ENCODE data around the gene ZNF79. TPM values are rescaled to one million over a fixed set of nuclear protein-coding genes. Genes with fewer than 3 reads are reported as not detected.

ZNF79 gene
- total RNA-seq, 2 experiments from 2014 or later, result 14.2 to 18.9 TPM

DNA sequence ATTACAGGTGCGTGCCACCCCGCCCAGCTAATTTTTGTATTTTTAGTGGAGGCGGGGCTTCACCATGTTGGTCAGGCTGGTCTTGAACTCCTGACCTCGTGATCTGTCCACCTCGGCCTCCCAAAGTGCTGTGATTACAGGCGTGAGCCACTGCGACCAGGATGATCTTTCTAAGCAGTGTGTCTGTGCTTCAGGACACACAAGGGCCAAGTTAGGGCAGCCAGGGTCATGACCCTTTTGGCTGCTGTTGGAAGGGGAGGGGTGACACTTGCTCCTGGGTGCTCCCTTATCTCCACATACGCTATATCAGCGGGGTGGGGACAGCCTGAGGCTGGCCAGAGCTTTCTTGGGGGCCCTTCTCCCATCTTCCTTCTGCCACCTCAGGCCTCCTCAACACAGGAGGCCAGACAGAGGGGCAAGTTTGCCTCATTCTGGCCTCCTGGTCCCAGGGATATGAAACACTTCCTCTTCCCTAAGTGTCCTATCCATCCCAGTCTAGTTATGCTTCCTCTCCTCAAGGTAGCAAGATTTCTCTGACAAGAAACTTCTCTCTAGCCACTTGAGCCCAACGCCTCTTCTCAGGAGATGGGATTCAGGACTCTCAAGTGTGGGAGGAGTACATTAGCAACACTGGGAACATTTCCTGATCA lies 1.9 kb upstream of the ZNF79 start:
- CTCF ChIA-PET, result interaction anchor here (1.5 to 2.2 kb wide), 2 partner anchors 25 to 30 kb away, joined by 4 to 13 read pairs; partner anchors contain the start of gene SLC2A8
- Mint-ChIP-seq H3K4me3 (peak overlapping the region; percentile 97), H3K27ac (no peak overlapping the region), H3K4me1 (peaks cover 33% of the 10 kb centered on the region), H3K27me3 (no peaks in the 10 kb centered on the region), H3K36me3 (peaks cover 6% of the 10 kb centered on the region), H3K9me3 (ENCODE audit: low read depth) (no peaks in the 10 kb centered on the region)
- DNase-seq (no peak), ATAC-seq (no peak)

DNA sequence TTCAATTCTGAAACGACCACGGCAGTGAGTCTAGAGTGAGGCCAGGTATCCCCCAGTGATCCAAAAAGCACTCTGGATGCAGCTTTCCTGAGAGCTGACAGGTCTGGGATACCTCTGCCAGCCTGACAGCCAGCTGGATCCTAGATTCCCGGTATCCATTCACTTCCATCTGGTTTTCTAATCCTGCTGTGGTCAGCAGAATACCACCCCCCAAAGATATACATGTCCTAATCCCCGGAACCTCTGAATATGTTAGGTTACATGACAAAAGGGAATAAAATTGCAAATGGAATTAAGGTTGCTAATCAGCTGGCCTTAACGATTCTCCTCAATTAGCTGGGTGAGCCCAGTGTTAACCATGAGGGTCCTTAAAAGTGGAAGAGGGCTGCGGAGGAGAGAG lies 1.4 kb upstream of the ZNF79 start:
- peaks cover 7% of the 10 kb centered on the region for H3K36me3 Mint-ChIP-seq
- H3K9me3 Mint-ChIP-seq (ENCODE audit: low read depth), result no peaks in the 10 kb centered on the region
- H3K4me1 Mint-ChIP-seq, result peaks cover 33% of the 10 kb centered on the region
- ATAC-seq, result no peak
- peak overlapping the region; percentile 97 for H3K4me3 Mint-ChIP-seq
- DNase-seq, result no peak
- H3K27ac Mint-ChIP-seq, result peak overlapping the region; percentile 85
- H3K27me3 Mint-ChIP-seq, result no peaks in the 10 kb centered on the region
- CTCF ChIA-PET, result interaction anchor here (0.7 to 2.5 kb wide), 4 partner anchors 26 to 312 kb away, joined by 3 to 13 read pairs (median 4); partner anchors contain the start of genes LRSAM1, RPL12, SLC2A8 and TOR2A

DNA sequence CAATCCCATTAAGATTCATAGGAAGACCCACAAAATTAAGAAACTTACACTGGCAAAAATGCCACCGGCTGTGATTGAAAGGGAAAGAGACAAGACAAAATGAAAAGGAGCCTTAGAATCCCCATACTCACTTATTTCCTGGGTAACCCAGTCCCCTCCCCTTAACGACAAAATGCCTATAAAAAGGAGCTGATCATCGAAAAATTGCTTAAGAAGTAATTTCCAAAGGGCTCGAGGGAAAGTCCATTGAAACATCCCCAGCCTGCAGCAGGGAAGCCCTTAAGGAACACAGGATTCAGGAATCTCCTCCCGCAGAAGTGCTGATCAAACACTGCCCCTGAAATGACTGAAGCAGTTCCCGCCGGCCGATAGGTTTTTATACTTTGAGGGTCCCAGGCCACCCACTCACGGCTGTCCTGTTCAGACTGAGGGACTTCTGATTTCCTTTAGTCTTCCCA lies 677 bp upstream of the ZNF79 start:
- H3K36me3 Mint-ChIP-seq, result peaks cover 14% of the 10 kb centered on the region
- CTCF ChIA-PET, result interaction anchor here (0.7 to 2.5 kb wide), 7 partner anchors 26 to 483 kb away, joined by 3 to 13 read pairs (median 3); partner anchors contain the start of genes LRSAM1, RPL12, SLC2A8 and TOR2A
- ATAC-seq, result no peak
- peak overlapping the region; percentile 85 for H3K27ac Mint-ChIP-seq
- no peaks in the 10 kb centered on the region for H3K9me3 Mint-ChIP-seq (ENCODE audit: low read depth)
- no peaks in the 10 kb centered on the region for H3K27me3 Mint-ChIP-seq
- H3K4me3 Mint-ChIP-seq, result peak overlapping the region; percentile 97
- no peak for DNase-seq
- H3K4me1 Mint-ChIP-seq, result peaks cover 39% of the 10 kb centered on the region

DNA sequence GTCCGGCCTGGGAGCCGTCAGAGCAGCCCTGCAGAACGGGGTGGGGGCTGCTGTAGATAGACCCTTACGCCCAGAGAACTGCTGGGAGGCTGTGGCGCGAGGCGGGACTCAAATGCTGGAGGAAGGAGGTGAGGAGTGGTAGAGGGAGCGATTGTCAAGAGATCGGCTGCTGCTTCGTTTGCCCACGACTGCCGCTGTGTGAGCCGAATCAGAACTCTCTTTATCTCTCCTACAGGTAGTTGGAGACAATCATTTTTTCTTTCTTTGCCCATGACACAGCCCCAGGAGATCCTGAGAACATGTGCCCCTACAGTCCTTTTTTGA lies 456 bp downstream of the ZNF79 start:
- ATAC-seq, result peak; percentile 28
- H3K36me3 Mint-ChIP-seq, result peaks cover 22% of the 10 kb centered on the region
- H3K4me1 Mint-ChIP-seq, result peaks cover 43% of the 10 kb centered on the region

DNA sequence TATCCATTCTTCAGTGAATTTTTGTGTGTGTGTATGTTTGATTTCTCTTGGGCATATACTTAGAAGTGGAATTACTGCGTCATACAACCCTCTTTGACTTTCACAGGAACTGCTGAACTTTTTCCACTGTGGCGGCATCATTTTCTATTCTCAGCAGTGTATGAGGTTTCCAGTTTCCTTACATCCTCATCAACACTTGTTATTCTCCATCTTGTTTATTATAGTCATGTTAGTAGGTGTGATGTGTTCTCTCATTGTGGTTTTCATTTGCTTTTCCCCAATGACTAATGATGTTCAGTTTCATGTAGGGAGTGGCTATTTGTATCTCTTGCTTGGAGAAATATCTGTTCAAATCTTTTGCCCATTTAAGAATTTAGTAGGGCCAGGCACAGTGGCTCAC lies 2.6 kb downstream of the ZNF79 start:
- H3K4me1 Mint-ChIP-seq, result peaks cover 51% of the 10 kb centered on the region
- ATAC-seq (peak; percentile 37), DNase-seq (peak; percentile 66)
- no peaks in the 10 kb centered on the region for H3K27me3 Mint-ChIP-seq
- peak overlapping the region; percentile 58 for H3K4me3 Mint-ChIP-seq
- H3K36me3 Mint-ChIP-seq, result peaks cover 39% of the 10 kb centered on the region
- no peaks in the 10 kb centered on the region for H3K9me3 Mint-ChIP-seq (ENCODE audit: low read depth)
- CTCF ChIA-PET, result interaction anchor here (0.7 kb wide), 1 partner anchor 479 kb away, joined by 3 read pairs; no protein-coding TSS in a partner anchor
- peak overlapping the region; percentile 85 for H3K27ac Mint-ChIP-seq

More for the DNA sequence above, 456 bp downstream of the ZNF79 start:
- Mint-ChIP-seq H3K4me3 (peak overlapping the region; percentile 97), H3K27ac (peak overlapping the region; percentile 85), H3K9me3 (ENCODE audit: low read depth) (no peaks in the 10 kb centered on the region), H3K27me3 (no peaks in the 10 kb centered on the region)
- no peak for DNase-seq
- CTCF ChIA-PET, result interaction anchor here (0.9 to 2.5 kb wide), 9 partner anchors 25 to 484 kb away, joined by 3 to 13 read pairs (median 3); partner anchors contain the start of genes LRSAM1, RPL12, SLC2A8 and TOR2A

DNA sequence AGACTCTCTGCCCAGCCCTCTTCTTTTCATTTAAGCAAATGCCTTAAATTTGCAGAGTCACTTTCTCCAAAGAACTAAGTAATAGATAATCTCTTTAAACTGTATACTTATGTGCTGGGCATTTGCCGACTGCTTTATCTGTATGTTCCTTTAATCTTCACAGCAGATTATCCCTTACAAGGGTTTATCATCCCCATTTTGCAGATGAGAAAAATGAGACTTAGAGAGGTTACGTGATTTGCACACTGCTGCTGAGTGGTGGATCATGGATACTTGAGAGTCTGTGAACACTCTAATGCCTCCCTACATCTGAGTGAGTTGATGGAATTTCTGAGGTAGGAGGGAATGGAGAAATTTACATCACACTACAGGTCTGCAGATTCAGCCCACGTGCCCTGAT lies 4.2 kb downstream of the ZNF79 start:
- Mint-ChIP-seq H3K9me3 (ENCODE audit: low read depth) (no peaks in the 10 kb centered on the region), H3K4me3 (no peak overlapping the region), H3K27ac (peak overlapping the region; percentile 31), H3K4me1 (peaks cover 41% of the 10 kb centered on the region), H3K36me3 (peaks cover 46% of the 10 kb centered on the region), H3K27me3 (no peaks in the 10 kb centered on the region)
- CTCF ChIA-PET, result no interaction called here
- DNase-seq (no peak), ATAC-seq (no peak)

DNA sequence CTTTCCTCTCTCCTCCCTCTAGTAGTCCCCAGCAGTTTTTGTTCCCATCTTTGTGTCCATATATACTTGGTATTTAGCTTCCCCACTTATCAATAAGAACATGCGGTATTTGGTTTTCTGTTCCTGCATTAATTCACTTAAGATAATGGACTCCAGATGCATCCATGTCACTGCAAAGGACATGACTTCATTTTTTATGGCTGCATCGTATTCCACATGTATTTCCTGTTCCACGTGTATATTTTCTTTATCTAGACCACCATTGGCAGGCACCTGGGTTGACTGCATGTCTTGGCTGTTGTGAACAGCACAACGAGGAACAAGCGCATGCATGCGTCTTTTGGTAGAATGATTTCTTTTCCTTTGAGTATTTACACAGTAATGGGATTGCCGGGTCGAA lies 6.2 kb downstream of the ZNF79 start:
- no peak overlapping the region for H3K27ac Mint-ChIP-seq
- peaks cover 60% of the 10 kb centered on the region for H3K36me3 Mint-ChIP-seq
- no peak for DNase-seq
- CTCF ChIA-PET, result no interaction called here
- H3K9me3 Mint-ChIP-seq (ENCODE audit: low read depth), result no peaks in the 10 kb centered on the region
- H3K4me3 Mint-ChIP-seq, result no peak overlapping the region
- ATAC-seq, result no peak
- no peaks in the 10 kb centered on the region for H3K27me3 Mint-ChIP-seq
- H3K4me1 Mint-ChIP-seq, result peaks cover 33% of the 10 kb centered on the region

DNA sequence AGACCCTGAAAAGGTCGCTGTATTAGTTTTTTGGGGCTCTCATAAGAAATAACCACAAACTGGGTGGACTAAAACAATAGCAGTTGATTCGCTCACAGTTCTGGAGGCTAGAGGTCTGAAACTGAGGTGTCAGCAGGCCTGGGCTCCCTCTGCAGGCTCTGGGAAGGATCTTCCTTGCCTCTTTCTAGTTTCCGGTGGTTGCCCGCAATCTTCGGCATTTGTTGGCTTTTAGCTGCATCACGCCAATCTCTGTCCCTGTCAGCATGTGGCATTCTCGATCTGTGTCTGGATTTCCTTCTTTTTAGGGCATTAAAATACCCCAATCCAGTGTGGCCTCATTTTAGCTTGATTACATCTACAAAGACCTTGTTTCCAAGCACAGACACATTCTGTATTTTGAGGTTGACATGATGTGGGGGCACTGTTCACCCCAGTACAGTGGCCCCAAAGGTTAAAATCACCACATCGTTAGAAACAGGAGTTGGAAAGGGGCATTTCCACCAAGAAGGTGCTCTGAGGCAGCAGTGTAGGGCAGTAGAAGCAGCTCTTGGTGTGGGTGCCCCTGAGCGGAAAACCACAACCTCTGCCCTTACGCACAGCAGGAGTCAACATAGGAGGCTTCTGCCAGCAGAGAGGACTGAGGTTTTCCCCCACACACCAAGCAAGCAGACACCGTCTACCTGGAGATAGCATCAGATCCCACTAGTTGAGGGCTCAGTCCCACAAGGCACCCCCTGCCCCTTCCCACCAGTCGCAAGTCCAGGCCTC lies 13.5 kb downstream of the ZNF79 start:
- CTCF ChIA-PET, result no interaction called here
- no peaks in the 10 kb centered on the region for H3K27me3 Mint-ChIP-seq
- H3K9me3 Mint-ChIP-seq (ENCODE audit: low read depth), result no peaks in the 10 kb centered on the region
- peaks cover 75% of the 10 kb centered on the region for H3K36me3 Mint-ChIP-seq
- peak; percentile 60 for DNase-seq
- no peak overlapping the region for H3K4me3 Mint-ChIP-seq
- H3K4me1 Mint-ChIP-seq, result peaks cover 16% of the 10 kb centered on the region
- peak overlapping the region; percentile 66 for H3K27ac Mint-ChIP-seq
- ATAC-seq, result peak; percentile 59

DNA sequence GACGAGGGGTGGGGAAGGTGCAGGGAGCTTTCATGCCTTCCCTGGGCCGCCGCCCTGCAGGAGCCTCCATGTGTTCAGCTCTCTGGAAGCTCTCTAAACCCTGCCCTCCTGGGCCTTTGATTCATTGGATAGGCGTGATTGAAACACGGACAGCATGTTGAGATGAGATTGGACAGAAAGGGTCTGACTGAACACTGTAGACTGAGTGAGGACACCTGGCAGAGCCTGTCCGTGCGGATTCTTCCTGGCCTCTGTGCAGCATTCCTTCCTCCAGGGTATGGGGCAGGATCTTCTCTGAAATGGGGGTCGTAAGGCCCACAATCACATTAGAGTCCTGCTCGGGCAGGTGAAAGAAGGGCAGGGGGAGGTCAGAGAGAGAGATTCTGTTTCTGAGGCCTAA lies 14.2 kb downstream of the ZNF79 start:
- Mint-ChIP-seq H3K27me3 (no peaks in the 10 kb centered on the region), H3K36me3 (peaks cover 77% of the 10 kb centered on the region), H3K4me1 (peaks cover 16% of the 10 kb centered on the region), H3K27ac (no peak overlapping the region), H3K4me3 (no peak overlapping the region), H3K9me3 (ENCODE audit: low read depth) (no peaks in the 10 kb centered on the region)
- DNase-seq (no peak), ATAC-seq (no peak)
- CTCF ChIA-PET, result interaction anchor here (0.6 kb wide), 1 partner anchor 492 kb away, joined by 3 read pairs; no protein-coding TSS in a partner anchor

DNA sequence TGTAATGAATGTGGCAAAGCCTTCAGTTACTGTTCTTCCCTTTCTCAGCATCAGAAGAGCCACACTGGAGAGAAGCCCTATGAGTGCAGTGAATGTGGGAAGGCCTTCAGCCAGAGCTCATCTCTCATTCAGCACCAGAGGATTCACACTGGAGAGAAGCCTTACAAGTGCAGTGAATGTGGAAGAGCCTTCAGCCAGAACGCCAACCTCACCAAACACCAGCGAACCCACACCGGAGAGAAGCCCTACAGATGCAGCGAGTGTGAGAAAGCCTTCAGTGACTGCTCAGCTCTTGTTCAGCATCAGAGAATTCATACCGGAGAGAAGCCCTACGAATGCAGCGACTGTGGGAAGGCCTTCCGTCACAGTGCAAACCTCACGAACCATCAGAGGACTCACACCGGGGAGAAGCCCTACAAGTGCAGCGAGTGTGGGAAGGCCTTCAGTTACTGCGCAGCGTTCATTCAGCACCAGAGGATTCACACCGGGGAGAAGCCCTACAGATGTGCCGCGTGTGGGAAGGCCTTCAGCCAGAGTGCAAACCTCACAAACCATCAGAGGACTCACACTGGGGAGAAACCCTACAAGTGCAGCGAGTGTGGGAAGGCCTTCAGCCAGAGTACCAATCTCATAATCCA lies 20.2 kb downstream of the ZNF79 start:
- H3K36me3 Mint-ChIP-seq, result peaks cover 93% of the 10 kb centered on the region

DNA sequence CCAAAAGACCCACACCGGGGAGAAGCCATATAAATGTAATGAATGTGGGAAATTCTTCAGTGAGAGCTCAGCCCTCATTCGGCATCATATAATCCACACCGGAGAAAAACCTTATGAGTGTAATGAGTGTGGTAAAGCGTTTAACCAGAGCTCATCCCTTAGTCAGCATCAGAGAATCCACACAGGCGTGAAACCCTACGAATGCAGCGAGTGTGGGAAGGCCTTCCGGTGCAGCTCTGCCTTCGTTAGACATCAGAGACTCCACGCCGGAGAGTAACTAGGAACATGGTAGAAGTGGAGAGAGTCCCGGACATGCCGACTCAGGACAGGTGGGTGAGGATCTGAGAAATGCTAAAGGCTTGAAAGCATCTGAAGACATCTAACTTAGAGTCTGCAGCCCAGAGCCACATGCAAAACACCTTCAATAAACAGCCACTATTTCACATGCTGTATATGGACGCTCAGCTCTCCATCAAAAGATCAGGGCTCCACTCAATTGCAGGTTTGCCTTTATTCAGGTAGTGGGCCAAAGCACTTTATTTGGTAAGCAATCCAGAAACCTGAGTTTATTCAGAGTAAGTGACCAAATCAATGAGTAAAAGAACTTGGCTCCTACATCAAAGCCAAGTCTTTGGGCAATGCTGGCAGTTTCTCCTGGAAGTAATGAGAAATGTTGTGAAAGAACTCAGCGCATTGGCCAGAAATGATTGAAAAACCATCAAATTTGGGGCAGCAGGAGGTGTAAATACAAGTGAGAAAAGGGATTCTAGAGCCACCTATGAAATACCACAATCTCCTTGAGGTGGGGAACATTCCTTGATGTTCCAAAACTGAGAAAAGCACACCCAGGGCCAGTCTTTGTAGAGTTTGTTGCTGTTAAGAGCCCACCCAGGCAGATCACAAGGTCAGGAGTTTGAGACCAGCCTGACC lies 21.0 kb downstream of the ZNF79 start:
- peaks cover 12% of the 10 kb centered on the region for H3K9me3 Mint-ChIP-seq (ENCODE audit: low read depth)
- peaks cover 29% of the 10 kb centered on the region for H3K4me1 Mint-ChIP-seq
- DNase-seq (no peak), ATAC-seq (no peak)
- H3K27ac Mint-ChIP-seq, result peak overlapping the region; percentile 13
- no peaks in the 10 kb centered on the region for H3K27me3 Mint-ChIP-seq
- peaks cover 94% of the 10 kb centered on the region for H3K36me3 Mint-ChIP-seq
- CTCF ChIA-PET, result no interaction called here
- H3K4me3 Mint-ChIP-seq, result no peak overlapping the region

More for the DNA sequence above, 20.2 kb downstream of the ZNF79 start:
- Mint-ChIP-seq H3K9me3 (ENCODE audit: low read depth) (peaks cover 12% of the 10 kb centered on the region), H3K27ac (no peak overlapping the region), H3K27me3 (no peaks in the 10 kb centered on the region), H3K4me1 (peaks cover 22% of the 10 kb centered on the region), H3K4me3 (no peak overlapping the region)
- DNase-seq (no peak), ATAC-seq (no peak)
- CTCF ChIA-PET, result interaction anchor here (0.7 kb wide), 2 partner anchors 13 to 589 kb away, joined by 4 read pairs; no protein-coding TSS in a partner anchor

DNA sequence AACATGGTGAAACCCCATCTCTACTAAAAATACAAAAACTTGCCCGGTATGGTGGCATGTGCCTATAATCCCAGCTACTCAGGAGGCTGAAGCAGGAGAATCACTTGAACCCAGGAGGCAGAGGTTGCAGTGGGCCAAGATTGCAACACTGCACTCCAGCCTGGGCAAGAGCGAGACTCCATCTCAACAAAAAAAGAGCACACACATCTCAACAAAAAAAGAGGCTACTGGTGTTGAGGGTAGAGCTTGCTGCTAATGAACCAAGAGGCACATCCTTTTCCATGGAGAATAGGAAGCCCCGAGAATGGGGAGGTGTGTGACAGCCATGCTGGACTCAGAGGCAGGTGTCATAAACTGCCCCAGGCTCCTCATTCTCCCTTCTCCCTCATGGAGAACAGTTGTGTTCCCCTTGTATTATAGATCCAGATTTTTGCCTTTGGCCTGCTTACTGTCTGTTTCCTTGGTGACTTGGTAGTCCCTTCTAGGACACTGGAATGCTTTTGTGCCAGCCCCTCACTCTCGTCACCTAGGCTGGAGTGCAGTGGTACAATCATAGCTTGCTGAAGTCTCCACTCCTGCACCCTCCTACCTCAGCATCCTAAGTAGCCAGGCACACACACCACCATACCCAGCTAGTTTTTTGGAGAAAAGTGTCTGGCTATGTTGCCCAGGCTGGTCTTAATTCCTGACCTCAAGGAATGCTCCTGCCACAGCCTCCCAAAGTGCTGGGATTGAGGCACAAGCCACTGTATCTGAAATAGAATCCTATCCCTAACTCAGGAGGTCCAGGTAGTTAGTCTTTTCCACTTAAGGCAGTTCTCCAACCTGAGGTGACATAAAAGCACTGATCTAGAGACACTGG lies 21.9 kb downstream of the ZNF79 start:
- DNase-seq (no peak), ATAC-seq (no peak)
- Mint-ChIP-seq H3K4me3 (no peak overlapping the region), H3K9me3 (ENCODE audit: low read depth) (peaks cover 12% of the 10 kb centered on the region), H3K36me3 (peaks cover 91% of the 10 kb centered on the region), H3K27me3 (no peaks in the 10 kb centered on the region), H3K27ac (peak overlapping the region; percentile 13), H3K4me1 (peaks cover 31% of the 10 kb centered on the region)
- CTCF ChIA-PET, result no interaction called here

Measured in activated CD8-positive, alpha-beta memory T cell treated with anti-CD3 and anti-CD28 coated beads, Interleukin-2, amount 10 ng/mL, durations not matched to agents 7 days and 5 days (primary cell).